ENCODE results near the gene CDSN.

Gene CDSN

GRCh38 chr6:31145386-31145785, 25.1 kb upstream of the CDSN start:
- no peak for DNase-seq (ENCODE audit: low spot score)

GRCh38 chr6:31144970-31145340, 24.7 kb upstream of the CDSN start:
- DNase-seq (ENCODE audit: low spot score), result no peak

GRCh38 chr6:31144296-31144969, 24.2 kb upstream of the CDSN start:
- DNase-seq (ENCODE audit: low spot score), result no peak

- no peak for DNase-seq (ENCODE audit: low spot score)
These were observed 22.9 kb upstream of the CDSN start for GRCh38 chr6:31143148-31143547.

GRCh38 chr6:31142361-31142761, 22.1 kb upstream of the CDSN start:
- no peak for DNase-seq (ENCODE audit: low spot score)

- DNase-seq (ENCODE audit: low spot score), result no peak
These were observed 20.4 kb upstream of the CDSN start for GRCh38 chr6:31140643-31141042.

GRCh38 chr6:31139599-31139998, 19.4 kb upstream of the CDSN start:
- no peak for DNase-seq (ENCODE audit: low spot score)

- no peak for DNase-seq (ENCODE audit: low spot score)
These were observed 18.7 kb upstream of the CDSN start, which contains the start of gene PSORS1C2 for GRCh38 chr6:31138982-31139381. PSORS1C2 (minus strand) TSS chr6:31139066; CDS start chr6:31139026, 40 bp downstream.

- no peak for DNase-seq (ENCODE audit: low spot score)
These were observed 15.5 kb upstream of the CDSN start for GRCh38 chr6:31135710-31136109.

- DNase-seq (ENCODE audit: low spot score), result no peak
These were observed 12.6 kb upstream of the CDSN start for GRCh38 chr6:31132806-31133205.

- no peak for DNase-seq (ENCODE audit: low spot score)
These were observed 11.3 kb upstream of the CDSN start for GRCh38 chr6:31131595-31131994.

- DNase-seq (ENCODE audit: low spot score), result no peak
These were observed 10.5 kb upstream of the CDSN start for GRCh38 chr6:31130751-31131150.

GRCh38 chr6:31129130-31129529, 8.9 kb upstream of the CDSN start:
- no peak for DNase-seq (ENCODE audit: low spot score)

- peak; percentile 32 for DNase-seq (ENCODE audit: low spot score)
These were observed 7.9 kb upstream of the CDSN start for GRCh38 chr6:31128093-31128676.

- no peak for DNase-seq (ENCODE audit: low spot score)
These were observed 6.3 kb upstream of the CDSN start for GRCh38 chr6:31126396-31127175.

GRCh38 chr6:31125586-31126363, 5.5 kb upstream of the CDSN start:
- no peak for DNase-seq (ENCODE audit: low spot score)

GRCh38 chr6:31125162-31125561, 4.9 kb upstream of the CDSN start:
- no peak for DNase-seq (ENCODE audit: low spot score)

GRCh38 chr6:31122791-31123706, 2.8 kb upstream of the CDSN start:
- peak; percentile 65 for DNase-seq (ENCODE audit: low spot score)

GRCh38 chr6:31121131-31121790, 1.0 kb upstream of the CDSN start:
- no peak for DNase-seq (ENCODE audit: low spot score)

GRCh38 chr6:31118178-31118577, 2.1 kb downstream of the CDSN start:
- DNase-seq (ENCODE audit: low spot score), result no peak
